HUES6 (cell line): ENCODE data around the gene NCBP2.
"Not testable (repeated sequence)": the region's sequence is repeated elsewhere in the genome, so short reads cannot be mapped to it uniquely, and the experiment has no call there.

Experiments used
- H3K27ac ChIP-seq: 2 replicates; pipeline ENCODE4 v1.7.0; 2013; ENCODE audit warnings: low read depth, mild to moderate bottlenecking, low read length, inconsistent platforms
- H3K27me3 ChIP-seq: 2 replicates; pipeline ENCODE4 v1.6.1; 2013; ENCODE audit warnings: low read length; ENCODE audit not compliant: control insufficient read depth, insufficient read depth
- H3K36me3 ChIP-seq: 2 replicates; pipeline ENCODE4 v1.6.1; 2013; ENCODE audit warnings: low read length; ENCODE audit not compliant: control insufficient read depth, insufficient read depth
- H3K4me1 ChIP-seq: 2 replicates; pipeline ENCODE4 v1.6.1; 2013; ENCODE audit warnings: low read length; ENCODE audit not compliant: control insufficient read depth, insufficient read depth
- H3K4me3 ChIP-seq: 2 replicates; pipeline ENCODE4 v1.5.1; 2013; ENCODE audit warnings: low read depth, low read length
- H3K9ac ChIP-seq: one replicate; pipeline ENCODE4 v1.6.1; 2013; ENCODE audit warnings: mild to moderate bottlenecking, low read length
- H3K9me3 ChIP-seq: 2 replicates; pipeline ENCODE4 v1.6.1; 2013; ENCODE audit warnings: low read depth, low read length; ENCODE audit not compliant: control insufficient read depth, insufficient read depth

Gene NCBP2

DNA sequence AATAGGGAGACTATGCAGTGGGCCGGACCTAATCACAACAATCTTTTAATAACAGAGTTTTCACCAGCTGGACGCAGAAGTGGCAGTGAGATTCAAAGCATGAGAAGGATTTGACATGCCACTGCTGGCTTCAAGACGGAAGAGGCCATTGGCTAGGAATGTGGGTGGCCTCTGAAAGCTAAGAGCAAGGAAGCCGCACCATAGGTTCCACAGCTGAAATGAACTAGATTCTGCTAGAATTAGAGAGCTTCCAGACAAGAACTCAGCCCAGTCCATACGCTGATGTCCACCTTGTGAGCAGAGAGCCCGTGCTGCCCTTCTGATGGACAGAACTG lies 6.9 kb upstream of the NCBP2 start:
- Histone ChIP-seq H3K9ac (no peak overlapping the region), H3K4me1 (no peaks in the 10 kb centered on the region; the same call in 1 of the 2 replicates), H3K27me3 (0 out of 2 replicates have a peak, but pooled peaks cover 8% of the 10 kb centered on the region), H3K36me3 (no peaks in the 10 kb centered on the region), H3K27ac (no peak overlapping the region), H3K4me3 (no peak overlapping the region), H3K9me3 (no peaks in the 10 kb centered on the region)

DNA sequence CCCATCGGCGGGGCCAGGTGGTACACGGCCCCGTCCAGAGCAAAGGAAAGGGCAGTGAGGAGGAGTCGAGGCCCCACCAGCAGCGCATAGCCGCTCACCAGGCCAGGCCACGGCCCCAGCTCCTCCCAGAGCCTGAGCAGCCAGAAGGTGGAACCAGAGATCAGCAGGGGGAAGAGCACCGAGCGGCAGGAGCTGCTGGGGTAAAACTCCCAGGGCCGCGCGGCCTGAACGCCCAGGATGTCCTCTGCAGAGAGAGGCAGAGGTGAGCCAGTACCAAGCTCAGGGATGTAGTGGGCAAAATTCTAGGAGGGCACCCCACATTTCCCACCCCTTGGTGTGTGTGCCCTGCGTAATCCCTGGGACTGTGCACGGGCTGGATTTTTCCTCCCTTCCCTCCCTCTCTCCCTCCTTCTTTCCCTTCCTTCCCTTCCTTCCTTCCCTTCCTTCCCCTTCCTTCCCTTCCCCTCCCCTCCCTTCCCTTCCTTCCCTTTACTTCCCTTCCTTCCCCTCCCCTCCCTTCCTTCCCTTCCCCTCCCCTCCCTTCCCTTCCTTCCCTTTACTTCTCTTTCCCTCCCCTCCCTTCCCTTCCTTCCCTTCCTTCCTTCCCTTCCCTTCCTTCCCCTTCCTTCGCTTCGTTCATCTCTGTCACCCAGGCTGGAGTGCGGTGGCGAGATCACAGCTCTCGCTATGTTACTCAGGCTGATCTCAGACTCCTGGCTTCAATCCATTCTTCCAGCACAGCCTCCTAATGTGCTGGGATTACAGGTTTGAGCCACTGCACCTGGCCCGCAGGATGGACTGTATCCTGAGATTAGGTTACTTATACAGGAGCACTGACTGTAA lies 6.3 kb upstream of the NCBP2 start:
- Histone ChIP-seq H3K27ac (no peak overlapping the region), H3K4me3 (no peak overlapping the region), H3K4me1 (peaks cover 2% of the 10 kb centered on the region), H3K9me3 (no peaks in the 10 kb centered on the region), H3K36me3 (no peaks in the 10 kb centered on the region), H3K27me3 (0 out of 2 replicates have a peak, but pooled peaks cover 8% of the 10 kb centered on the region), H3K9ac (no peak overlapping the region)

DNA sequence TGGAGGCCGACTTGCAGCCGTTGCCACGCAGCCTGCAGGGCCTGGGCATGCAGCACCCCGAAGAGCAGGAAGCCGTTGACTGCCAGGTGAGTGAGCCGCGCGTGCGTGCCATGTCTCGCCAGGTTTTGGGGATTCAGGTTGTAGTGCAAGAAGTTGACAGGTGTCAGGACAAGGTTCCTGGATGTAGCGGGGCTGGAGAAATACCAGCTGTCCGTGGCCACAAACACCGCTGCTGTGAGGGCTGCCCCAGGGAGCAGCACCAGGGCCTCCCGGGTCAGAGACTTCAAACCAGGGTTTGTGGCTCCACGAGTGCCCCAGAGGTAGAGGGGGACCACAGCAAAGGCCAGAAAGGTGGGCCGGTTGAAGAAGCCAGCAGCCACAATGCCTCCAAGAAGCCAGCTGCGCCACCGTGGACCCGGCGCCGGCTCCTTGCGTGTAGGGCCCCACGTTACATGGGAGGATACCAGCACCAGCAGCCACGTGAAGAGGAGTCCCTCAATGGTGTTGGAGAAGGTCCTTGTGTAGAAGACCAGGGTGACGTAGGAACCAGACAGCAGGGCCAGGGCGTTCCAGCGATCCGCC lies 5.6 kb upstream of the NCBP2 start:
- H3K9ac ChIP-seq = no peak overlapping the region
- H3K4me3 ChIP-seq = no peak overlapping the region
- H3K4me1 ChIP-seq = peaks cover 6% of the 10 kb centered on the region
- H3K9me3 ChIP-seq = no peaks in the 10 kb centered on the region
- H3K27ac ChIP-seq = no peak overlapping the region
- 0 out of 2 replicates have a peak, but pooled peaks cover 8% of the 10 kb centered on the region for H3K27me3 ChIP-seq
- H3K36me3 ChIP-seq = no peaks in the 10 kb centered on the region

DNA sequence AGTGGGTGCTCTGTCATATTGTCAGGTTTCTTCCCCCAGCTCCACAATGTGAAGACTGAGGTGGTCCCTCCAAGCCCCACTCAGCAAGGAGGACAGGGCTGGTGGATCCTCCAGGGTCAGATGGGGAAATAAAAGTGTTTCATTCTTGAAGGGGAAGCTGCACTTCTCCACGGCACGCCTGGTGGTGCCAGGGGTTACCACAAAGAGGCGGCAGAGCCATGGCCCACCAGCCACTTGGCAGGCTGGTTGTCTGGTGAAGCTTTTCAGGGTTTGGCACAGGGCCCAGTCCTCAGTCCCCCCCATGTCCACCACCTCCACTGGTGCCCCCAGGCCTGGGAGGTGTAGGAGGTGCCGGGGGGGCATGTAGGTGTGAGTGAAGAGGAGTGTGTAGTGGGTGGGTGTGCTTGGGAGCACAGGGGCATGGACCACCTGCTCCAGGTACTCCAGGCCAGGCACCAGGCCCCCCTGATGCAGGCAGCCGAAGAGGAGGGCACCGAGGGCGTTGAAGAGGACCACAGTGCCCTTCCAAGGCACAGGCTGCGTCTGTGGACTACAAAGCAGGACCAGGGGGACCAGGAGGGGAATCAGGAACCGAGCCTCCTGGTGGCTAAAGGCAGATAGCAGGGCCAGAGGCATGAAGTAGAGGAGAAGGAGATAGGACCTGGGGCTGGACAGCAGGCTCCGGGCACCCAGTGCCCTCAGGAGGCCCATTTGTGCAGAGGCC lies 5.0 kb upstream of the NCBP2 start:
- no peak overlapping the region for H3K27ac ChIP-seq
- no peaks in the 10 kb centered on the region for H3K9me3 ChIP-seq

DNA sequence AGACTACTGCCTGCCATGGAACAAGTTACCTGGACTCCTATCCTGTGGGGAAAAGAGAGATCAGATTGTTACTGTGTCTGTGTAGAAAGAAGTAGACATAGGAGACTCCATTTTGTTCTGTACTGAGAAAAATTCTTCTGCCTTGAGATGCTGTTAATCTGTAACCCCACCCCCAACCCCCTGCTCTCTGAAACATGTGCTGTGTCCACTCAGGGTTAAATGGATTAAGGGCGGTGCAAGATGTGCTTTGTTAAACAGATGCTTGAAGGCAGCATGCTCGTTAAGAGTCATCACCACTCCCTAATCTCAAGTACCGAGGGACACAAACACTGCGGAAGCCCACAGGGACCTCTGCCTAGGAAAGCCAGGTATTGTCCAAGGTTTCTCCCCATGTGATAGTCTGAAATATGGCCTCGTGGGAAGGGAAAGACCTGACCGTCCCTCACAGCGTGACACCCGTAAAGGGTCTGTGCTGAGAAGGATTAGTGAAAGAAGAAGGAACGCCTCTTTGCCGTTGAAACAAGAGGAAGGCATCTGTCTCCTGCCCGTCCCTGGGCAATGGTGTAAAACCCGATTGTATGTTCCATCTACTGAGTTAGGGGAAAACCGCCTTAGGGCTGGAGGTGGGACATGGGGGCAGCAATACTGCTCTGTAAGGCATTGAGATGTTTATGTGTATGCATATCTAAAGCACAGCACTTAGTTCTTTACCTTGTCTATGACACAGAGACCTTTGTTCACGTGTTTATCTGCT lies 1.9 kb upstream of the NCBP2 start:
- Histone ChIP-seq H3K9ac (peak overlapping the region; percentile 95), H3K4me1 (peaks cover 11% of the 10 kb centered on the region)
- H3K27ac ChIP-seq = not testable (repeated sequence)

More for the DNA sequence above, 5.0 kb upstream of the NCBP2 start:
- Histone ChIP-seq H3K4me3 (no peak overlapping the region), H3K27me3 (0 out of 2 replicates have a peak, but pooled peaks cover 8% of the 10 kb centered on the region), H3K9ac (no peak overlapping the region), H3K36me3 (no peaks in the 10 kb centered on the region), H3K4me1 (peaks cover 6% of the 10 kb centered on the region)

DNA sequence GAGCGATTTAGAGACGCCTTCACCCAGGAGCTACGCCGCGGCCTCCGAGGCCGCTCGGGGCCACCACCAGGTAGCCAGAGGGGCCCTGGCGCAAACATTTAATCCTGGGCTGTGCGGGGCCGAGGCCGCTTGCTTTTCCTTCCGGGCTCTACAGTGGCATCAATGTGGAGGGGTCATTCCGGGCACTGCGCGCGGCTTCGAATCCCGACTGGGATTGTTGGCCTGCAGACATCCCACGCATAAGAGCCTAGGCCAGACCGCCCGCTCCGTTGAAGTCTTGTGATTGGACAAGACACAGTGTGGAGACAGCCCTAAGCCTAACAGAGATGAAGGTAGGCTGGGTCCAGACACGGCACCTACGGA lies 568 bp upstream of the NCBP2 start:
- H3K9me3 ChIP-seq = no peaks in the 10 kb centered on the region
- H3K36me3 ChIP-seq = peaks cover 25% of the 10 kb centered on the region
- peak overlapping the region; percentile 95 for H3K9ac ChIP-seq
- H3K27ac ChIP-seq = peak overlapping the region; percentile 78; the same call in 1 of the 2 replicates
- peak overlapping the region; percentile 80 for H3K4me3 ChIP-seq
- H3K4me1 ChIP-seq = peaks cover 11% of the 10 kb centered on the region
- no peaks in the 10 kb centered on the region for H3K27me3 ChIP-seq

More for the DNA sequence above, 1.9 kb upstream of the NCBP2 start:
- Histone ChIP-seq H3K4me3 (peak overlapping the region; percentile 80), H3K36me3 (peaks cover 12% of the 10 kb centered on the region)
- not testable (repeated sequence) for H3K27me3 ChIP-seq, H3K9me3 ChIP-seq

DNA sequence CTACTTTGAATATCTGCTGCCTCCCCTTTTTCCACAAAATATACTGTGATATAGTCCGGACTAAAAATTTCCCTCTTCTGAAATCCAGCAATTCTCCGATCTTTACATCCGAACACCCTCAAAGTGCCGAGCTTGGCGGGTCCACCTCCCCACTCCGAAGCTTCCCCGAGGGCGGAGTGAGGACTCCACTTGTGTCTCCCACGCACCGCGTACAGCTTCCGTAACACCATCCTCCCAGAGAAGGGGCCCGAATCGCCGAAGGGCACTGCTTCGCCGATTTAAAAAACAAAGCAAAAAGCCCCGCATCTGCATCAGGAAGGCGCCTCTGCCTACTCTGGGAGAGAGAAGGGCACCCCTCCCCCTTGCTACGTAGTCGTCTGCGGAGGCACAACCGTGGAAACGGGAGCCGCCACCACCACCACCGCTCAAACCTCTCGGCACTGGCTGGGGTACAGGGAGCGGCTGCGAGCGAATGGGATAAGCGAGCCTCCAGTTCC lies 551 bp downstream of the NCBP2 start:
- Histone ChIP-seq H3K27me3 (no peaks in the 10 kb centered on the region), H3K27ac (peak overlapping the region; percentile 80), H3K36me3 (peaks cover 36% of the 10 kb centered on the region), H3K9me3 (no peaks in the 10 kb centered on the region), H3K4me1 (peaks cover 11% of the 10 kb centered on the region), H3K4me3 (peak overlapping the region; percentile 80), H3K9ac (peak overlapping the region; percentile 95)

DNA sequence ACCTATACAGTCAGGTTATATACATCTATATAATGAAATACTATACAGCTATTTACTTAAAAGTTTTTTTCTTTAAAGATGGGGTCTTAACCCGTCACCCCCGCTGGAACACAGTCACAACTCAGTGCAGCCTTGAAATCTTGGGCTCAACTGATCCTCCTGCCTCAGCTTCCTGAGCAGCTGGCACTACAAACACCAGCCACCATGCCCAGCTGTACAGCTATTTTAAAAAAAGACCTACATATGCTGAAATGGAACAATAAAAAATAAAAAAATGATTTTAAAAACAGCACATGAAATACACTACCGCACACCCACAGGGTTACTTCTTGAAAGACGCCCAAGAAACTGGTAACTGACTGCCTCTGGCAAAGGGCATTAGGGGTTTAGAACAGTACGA lies 3.8 kb downstream of the NCBP2 start:
- H3K4me3 ChIP-seq = no peak overlapping the region
- H3K27me3 ChIP-seq = no peaks in the 10 kb centered on the region
- H3K27ac ChIP-seq = no peak overlapping the region
- H3K4me1 ChIP-seq = peaks cover 8% of the 10 kb centered on the region
- H3K9ac ChIP-seq = no peak overlapping the region
- H3K36me3 ChIP-seq = peaks cover 68% of the 10 kb centered on the region
- H3K9me3 ChIP-seq = no peaks in the 10 kb centered on the region

DNA sequence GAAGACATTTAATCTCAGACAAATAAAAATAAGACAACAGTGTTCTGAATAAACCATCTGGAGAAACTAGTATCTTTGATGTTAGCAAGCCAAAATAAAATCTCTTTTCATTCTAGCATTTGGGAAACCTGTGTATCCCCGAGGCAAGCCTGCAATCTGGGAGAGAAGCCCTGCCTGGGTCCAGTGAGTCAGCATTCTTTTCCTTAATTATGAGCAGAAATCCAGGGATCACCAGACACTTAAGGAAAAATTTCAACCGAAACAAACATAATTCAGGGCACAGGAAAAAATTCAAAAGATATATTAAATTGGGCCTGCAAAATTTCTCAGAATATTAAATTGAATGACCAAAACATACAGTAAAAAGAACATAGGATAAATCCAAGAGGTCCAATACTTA lies 4.2 kb downstream of the NCBP2 start:
- Histone ChIP-seq H3K9me3 (no peaks in the 10 kb centered on the region), H3K9ac (no peak overlapping the region), H3K4me3 (no peak overlapping the region), H3K4me1 (peaks cover 5% of the 10 kb centered on the region; the same call in 1 of the 2 replicates), H3K36me3 (peaks cover 72% of the 10 kb centered on the region), H3K27ac (no peak overlapping the region), H3K27me3 (no peaks in the 10 kb centered on the region)

DNA sequence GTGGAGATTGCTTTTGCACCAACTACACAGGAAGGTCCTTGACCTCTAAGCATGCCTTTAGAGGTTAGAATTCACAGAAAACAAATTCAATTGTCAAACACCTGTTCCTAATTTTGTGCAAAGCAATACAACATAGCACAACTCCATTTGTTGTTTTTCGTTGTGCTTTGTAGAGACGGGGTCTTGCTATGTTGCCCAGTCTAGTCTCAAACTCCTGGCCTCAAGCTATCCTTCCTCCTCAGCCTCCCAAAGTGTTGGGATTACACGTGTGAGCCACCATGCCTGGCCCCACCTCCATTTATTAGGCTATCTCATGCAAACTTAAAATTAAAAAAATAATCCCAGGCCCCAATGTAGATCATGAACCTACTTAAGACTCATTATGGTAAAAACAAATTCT lies 6.0 kb downstream of the NCBP2 start:
- Histone ChIP-seq H3K36me3 (peaks cover 88% of the 10 kb centered on the region), H3K9ac (no peak overlapping the region), H3K9me3 (no peaks in the 10 kb centered on the region), H3K4me1 (peaks cover 5% of the 10 kb centered on the region; the same call in 1 of the 2 replicates), H3K27ac (no peak overlapping the region), H3K27me3 (no peaks in the 10 kb centered on the region), H3K4me3 (no peak overlapping the region)
